Stimulated activated naive CD8-positive, alpha-beta T cell treated with anti-CD3 and anti-CD28 coated beads, Interleukin-15, Interleukin-2, amounts not matched to agents 100 ng/mL and 50 ng/mL, for 24 hours (primary cell): ENCODE data around the gene DYRK1A.

Source experiments
- H3K27ac Mint-ChIP-seq: one replicate; pipeline ENCODE4 v1.8.0; 2021; ENCODE audit warnings: mild to moderate bottlenecking, mixed read lengths
- H3K27me3 Mint-ChIP-seq: one replicate; pipeline ENCODE4 v1.8.0; 2021; ENCODE audit warnings: mixed read lengths
- H3K36me3 Mint-ChIP-seq: one replicate; pipeline ENCODE4 v1.8.0; 2021; ENCODE audit warnings: low read depth, mixed read lengths
- H3K4me1 Mint-ChIP-seq: one replicate; pipeline ENCODE4 v1.8.0; 2021; ENCODE audit warnings: low read depth, mixed read lengths
- H3K4me3 Mint-ChIP-seq: one replicate; pipeline ENCODE4 v1.8.0; 2021; ENCODE audit warnings: mild to moderate bottlenecking, mixed read lengths
- H3K9me3 Mint-ChIP-seq: one replicate; pipeline ENCODE4 v1.8.0; 2021; ENCODE audit warnings: mixed read lengths

DYRK1A gene

DNA sequence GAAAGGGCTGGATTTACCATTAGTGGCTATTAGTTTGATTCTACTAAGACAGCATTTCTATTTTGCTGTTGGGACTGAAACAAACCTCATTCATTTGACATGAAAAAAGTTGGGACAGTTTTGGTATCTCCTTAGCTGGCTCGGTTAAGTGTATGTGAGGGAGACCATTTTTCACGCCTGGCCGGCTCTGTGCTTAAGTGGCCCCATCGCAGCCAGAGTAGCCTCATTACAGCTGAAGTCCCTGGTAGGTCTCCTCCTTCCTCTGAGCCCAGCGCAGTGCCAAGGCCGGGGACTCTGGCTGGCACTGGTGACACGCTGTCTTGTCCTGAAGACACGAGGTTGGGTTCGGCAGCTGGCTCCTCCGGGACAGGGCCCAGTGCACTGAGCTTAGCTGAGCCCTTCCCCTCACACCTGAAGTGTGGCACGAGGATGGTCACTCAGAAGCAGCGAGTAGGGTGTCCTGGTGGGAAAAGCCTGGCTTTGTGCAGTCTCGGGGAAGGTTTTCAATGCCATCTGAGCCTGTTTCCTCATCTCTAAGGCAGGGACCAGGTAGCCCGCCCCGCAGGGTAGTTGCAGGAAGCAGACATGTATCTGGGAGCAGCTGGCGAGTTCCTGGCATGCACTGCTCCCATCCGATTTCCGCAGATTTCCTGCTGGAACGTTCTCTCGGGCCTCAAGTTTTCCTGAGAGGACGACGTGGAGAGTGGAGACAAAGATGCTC, 196.5 kb downstream of the DYRK1A start:
- H3K4me3 Mint-ChIP-seq = peak overlapping the region; percentile 90
- H3K27ac Mint-ChIP-seq = peak overlapping the region; percentile 89
- peaks cover 27% of the 10 kb centered on the region for H3K4me1 Mint-ChIP-seq
- H3K36me3 Mint-ChIP-seq = no peaks in the 10 kb centered on the region
- no peaks in the 10 kb centered on the region for H3K27me3 Mint-ChIP-seq
- H3K9me3 Mint-ChIP-seq = peaks cover 9% of the 10 kb centered on the region

DNA sequence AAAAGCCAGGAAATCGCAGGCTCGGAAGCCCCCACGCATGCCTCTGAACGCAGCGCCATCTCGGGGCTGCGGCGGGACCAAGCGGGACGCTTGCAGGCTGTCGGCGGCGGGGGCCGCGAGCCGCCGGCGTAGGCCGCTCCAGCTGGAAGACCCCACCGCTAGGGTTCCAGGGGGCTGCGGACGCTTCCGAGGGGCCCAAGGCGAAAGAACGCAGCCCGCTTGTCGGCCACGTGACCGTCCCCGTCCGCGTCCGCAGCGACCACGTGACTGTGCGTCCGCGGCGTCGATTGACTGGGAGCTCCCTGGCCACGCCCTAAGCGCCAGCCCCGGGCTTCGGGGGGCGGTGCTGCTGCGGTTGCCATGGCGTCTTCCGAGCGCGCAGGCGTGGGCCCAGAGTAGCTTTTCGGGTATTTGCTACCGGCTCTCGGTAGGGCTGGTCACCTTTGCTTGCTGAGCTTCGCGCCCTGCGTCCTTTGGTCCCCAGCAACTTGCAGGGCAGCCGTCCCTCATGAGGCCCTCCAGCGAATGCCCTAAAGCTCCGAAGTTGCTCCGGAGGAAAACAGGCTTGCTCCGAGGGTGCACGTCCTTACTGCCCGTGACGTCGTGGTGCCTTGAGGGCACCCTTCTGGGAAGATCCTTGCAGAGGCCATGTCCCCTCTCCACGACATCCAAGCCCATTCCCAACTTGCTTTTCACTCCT, 197.2 kb downstream of the DYRK1A start:
- Mint-ChIP-seq H3K27me3 (no peaks in the 10 kb centered on the region), H3K4me3 (peak overlapping the region; percentile 90), H3K4me1 (peaks cover 27% of the 10 kb centered on the region), H3K36me3 (no peaks in the 10 kb centered on the region), H3K27ac (peak overlapping the region; percentile 99), H3K9me3 (peaks cover 6% of the 10 kb centered on the region)

DNA sequence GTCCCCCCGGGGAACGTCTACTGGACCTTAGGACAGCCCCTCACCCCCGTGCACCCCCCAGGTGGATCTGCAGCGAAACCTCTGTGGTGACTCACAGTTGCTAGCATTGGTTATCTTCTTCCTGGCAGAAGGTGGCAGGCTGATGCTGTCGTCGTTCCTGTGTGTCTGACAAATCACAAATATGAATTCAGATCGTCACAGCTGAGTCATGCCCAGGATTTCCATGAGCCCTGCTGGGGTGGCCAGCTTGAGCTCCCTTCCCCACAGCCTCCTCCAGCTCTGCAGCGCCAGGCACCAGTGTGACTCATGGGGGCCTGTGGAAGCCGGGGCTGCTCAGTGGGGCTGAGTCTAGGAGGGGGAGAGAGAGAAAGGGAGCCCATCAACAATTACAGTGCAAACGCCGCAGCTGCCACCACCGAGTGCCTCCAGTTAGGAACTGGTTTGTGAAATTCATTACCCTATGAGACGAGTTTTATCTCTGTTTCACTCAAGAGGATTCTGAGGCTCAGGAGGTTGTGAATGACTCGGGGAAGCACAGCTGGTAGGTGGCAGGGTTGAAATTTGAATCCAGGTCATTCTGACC, 197.9 kb downstream of the DYRK1A start:
- H3K9me3 Mint-ChIP-seq = peaks cover 4% of the 10 kb centered on the region
- no peaks in the 10 kb centered on the region for H3K36me3 Mint-ChIP-seq
- peak overlapping the region; percentile 99 for H3K27ac Mint-ChIP-seq
- peak overlapping the region; percentile 90 for H3K4me3 Mint-ChIP-seq
- no peaks in the 10 kb centered on the region for H3K27me3 Mint-ChIP-seq
- peaks cover 27% of the 10 kb centered on the region for H3K4me1 Mint-ChIP-seq

DNA sequence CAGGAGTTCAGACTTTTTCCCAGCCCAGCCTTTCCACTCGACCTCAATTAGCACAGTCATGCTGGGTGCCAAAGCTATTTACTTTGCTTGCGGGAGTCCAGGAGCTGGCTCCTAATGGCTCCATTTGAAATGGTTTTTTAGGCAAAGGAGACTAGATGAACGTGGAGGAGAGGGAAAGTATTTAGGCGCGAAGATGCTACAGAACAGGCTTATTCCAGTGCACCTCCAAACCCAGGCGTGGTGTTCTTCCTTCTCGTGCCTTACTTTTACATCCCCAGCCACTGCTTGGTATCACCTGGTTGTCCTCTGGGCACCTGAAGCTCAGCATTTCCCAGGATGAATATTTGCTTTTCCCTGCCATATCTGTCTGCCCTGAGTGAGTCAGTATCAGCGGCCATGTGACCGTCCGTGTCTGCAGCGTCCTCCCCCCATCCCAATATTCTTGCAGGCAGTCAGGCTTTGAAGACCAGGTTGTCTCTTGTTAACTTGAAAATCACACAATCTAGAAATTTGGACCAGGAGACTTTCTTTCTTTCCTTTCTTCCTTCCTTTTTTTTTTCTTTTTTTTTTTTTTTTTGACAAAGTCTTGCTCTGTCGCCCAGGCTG, 198.5 kb downstream of the DYRK1A start:
- peak overlapping the region; percentile 99 for H3K27ac Mint-ChIP-seq
- H3K27me3 Mint-ChIP-seq = no peaks in the 10 kb centered on the region
- H3K4me1 Mint-ChIP-seq = peaks cover 27% of the 10 kb centered on the region
- no peaks in the 10 kb centered on the region for H3K36me3 Mint-ChIP-seq
- H3K9me3 Mint-ChIP-seq = peaks cover 4% of the 10 kb centered on the region
- H3K4me3 Mint-ChIP-seq = peak overlapping the region; percentile 90

DNA sequence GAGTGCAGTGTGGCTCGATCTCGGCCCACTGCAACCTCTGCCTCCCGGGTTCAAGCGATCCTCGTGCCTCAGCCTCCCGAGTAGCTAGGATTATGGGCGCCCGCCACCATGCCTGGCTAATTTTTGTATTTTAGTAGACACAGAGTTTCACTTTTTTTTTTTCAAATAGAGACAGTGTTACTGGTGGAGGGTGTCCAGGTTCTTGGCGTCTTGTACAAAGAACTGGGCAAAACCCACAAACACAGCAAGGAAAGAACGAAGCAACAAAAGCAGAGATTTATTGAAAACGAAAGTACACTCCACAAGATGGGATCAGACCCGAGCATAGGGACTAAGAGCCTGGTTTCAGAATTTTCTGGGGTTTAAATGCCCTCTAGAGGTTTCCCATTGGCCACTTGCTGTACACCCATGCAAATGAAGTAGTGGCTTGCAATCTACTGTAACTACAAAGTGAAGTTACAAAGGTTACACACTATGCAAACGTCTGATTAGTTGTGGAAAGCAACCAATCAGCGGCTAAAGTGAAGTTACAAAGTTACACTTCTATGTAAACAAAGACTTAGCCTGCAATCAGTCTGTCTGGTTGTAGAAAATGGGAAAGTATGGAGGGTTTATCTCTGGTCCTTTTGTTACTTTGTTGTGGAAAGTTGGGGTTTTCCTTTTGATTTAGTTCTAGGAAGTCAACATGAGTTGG, 199.1 kb downstream of the DYRK1A start:
- Mint-ChIP-seq H3K36me3 (no peaks in the 10 kb centered on the region), H3K27me3 (no peaks in the 10 kb centered on the region), H3K4me1 (peaks cover 27% of the 10 kb centered on the region), H3K9me3 (peaks cover 4% of the 10 kb centered on the region), H3K27ac (peak overlapping the region; percentile 78), H3K4me3 (no peak overlapping the region)

DNA sequence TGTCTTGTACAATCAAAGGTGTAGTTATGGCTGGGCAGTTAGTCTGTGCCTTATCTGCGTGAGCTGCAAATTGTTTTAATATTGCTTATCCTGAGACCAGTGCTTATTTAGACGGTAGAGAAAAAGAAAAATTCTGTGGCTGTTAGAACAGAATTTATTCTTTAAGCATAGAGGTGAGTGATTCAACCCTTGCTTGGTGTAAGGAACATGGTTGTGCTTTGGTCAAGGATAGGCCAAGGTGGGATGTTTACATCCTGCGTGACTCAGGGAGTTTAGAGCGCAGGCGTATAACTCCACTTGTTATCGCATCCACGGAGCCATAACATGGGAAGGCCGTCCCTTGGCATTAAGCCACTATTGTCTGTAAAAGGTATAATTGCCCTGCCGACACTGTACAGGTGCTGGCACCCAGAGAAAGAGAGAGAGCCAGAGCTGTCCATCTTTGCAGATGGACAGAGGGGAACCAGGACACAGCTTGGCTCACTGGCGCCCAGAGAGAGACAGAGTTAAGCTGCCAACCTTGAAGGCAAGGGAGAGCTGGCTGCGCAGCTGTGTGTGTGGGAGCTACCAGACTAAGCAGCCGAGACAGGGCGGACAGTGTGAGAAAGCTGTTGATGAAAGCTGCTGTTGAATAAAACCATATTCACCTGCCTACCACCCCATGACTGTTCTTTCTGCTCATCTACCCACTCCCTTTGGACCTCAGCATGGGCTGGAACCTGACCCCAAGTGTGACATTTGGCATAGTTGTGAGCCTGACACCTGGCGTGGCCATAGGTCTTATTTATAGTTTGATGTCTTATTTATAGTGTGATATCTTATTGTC, 200.4 kb downstream of the DYRK1A start:
- H3K36me3 Mint-ChIP-seq = no peaks in the 10 kb centered on the region
- peaks cover 5% of the 10 kb centered on the region for H3K27me3 Mint-ChIP-seq
- H3K4me3 Mint-ChIP-seq = no peak overlapping the region
- H3K9me3 Mint-ChIP-seq = no peaks in the 10 kb centered on the region
- H3K27ac Mint-ChIP-seq = no peak overlapping the region
- peaks cover 27% of the 10 kb centered on the region for H3K4me1 Mint-ChIP-seq

DNA sequence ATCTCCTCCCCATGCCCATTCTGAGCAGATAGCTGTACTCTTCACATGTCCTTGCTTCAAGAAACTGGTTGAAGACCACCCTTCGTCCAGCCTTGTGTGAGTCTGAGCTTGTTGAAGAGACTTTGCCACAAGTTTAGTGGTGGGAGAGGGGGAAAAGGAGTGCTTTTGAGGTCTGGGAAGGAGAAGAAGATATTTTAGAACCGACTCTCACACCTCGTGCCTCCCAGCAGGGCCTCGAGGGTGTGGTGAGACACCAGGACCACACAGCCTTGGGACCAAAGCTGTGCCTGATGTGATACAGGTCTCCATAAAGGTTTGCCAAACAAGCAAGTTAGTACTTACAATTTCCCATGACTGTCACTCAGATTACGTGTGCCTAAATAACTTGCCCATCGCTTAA, 201.8 kb downstream of the DYRK1A start:
- Mint-ChIP-seq H3K27me3 (peaks cover 5% of the 10 kb centered on the region), H3K36me3 (no peaks in the 10 kb centered on the region), H3K4me1 (peaks cover 19% of the 10 kb centered on the region), H3K27ac (no peak overlapping the region), H3K4me3 (no peak overlapping the region), H3K9me3 (no peaks in the 10 kb centered on the region)

DNA sequence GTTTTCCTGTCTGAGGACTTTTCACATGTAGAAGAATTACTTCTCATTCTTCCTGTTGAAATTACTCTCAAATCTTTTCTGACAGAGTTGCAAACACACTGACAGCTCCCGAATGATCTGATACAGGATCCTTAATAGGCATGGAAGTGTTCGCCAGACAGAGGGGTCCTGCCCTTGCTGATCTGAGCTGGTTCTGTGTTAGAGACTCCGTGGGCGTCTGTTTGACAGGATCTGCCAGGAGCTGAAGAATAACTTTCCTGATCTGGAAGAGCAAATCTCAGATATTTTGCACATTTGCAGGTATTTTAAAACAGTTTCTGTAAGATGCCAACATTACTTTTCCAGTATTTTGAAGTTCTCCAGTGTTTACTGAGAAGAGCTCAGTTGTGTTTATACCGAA, 202.3 kb downstream of the DYRK1A start:
- H3K9me3 Mint-ChIP-seq = no peaks in the 10 kb centered on the region
- H3K4me1 Mint-ChIP-seq = peaks cover 19% of the 10 kb centered on the region
- H3K27ac Mint-ChIP-seq = no peak overlapping the region
- H3K27me3 Mint-ChIP-seq = peaks cover 5% of the 10 kb centered on the region
- no peak overlapping the region for H3K4me3 Mint-ChIP-seq
- H3K36me3 Mint-ChIP-seq = no peaks in the 10 kb centered on the region

DNA sequence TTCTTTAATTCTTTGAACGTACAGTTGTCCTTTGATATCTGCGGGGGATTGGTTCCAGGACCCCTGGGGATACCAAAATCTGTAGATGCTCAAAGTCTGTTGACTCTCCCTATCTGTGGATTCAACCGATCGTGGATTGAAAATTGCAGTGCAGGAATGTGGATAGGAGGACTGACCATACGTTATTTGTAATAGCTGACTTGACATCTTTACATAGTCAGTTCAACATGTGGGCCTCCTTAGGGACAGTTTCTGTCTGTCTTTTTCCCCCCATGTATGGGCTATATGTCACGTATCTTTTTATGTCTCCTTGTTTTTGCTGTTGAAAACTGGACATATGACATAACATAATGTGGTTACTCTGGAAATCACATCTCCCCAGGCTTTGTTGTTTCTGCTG, 204.9 kb downstream of the DYRK1A start:
- H3K27ac Mint-ChIP-seq = no peak overlapping the region
- peaks cover 5% of the 10 kb centered on the region for H3K27me3 Mint-ChIP-seq
- no peaks in the 10 kb centered on the region for H3K36me3 Mint-ChIP-seq
- no peak overlapping the region for H3K4me3 Mint-ChIP-seq
- H3K4me1 Mint-ChIP-seq = no peaks in the 10 kb centered on the region
- no peaks in the 10 kb centered on the region for H3K9me3 Mint-ChIP-seq

DNA sequence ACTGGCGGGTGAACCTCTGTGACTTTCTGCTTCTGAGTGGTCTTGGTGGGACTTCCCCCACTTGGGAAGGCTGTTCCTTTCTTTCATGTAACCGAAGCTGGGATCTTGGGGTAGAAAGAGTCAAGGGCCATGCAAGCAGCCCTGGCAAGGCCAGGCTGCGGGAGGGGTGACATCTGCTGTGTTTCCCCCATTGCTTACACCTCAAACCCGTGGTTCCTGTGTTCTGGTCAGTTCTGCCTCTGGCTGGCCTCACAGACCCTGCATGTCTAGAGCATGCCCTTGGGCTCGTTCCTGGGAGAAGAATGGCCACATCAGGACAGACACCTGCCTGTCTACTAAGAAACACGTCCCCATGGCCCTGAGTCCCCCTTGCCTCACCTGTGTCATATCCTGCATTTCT, 207.7 kb downstream of the DYRK1A start:
- Mint-ChIP-seq H3K4me1 (no peaks in the 10 kb centered on the region), H3K9me3 (peaks cover 6% of the 10 kb centered on the region), H3K4me3 (no peak overlapping the region), H3K27me3 (peaks cover 5% of the 10 kb centered on the region), H3K36me3 (no peaks in the 10 kb centered on the region), H3K27ac (no peak overlapping the region)

DNA sequence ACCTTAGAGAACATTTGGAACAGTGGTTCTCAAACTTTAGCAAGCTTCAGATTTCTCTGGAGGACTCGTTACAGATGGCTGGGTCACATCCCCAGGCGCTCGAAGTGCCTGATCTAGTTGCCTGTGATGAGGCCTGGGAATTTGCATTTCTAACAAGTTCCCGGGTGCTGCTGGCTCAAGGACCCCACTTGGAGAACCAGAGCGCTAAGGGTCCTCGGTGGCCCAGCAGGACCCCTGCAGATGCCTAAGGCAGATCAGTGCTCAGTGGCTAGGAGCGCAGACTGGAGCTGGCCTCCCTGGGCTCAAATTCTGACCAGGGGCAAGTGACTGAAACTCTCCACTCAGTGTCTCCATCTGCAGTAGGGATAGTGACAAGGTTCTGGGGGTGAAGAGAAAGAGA, 208.2 kb downstream of the DYRK1A start:
- no peaks in the 10 kb centered on the region for H3K36me3 Mint-ChIP-seq
- no peaks in the 10 kb centered on the region for H3K4me1 Mint-ChIP-seq
- H3K9me3 Mint-ChIP-seq = peaks cover 10% of the 10 kb centered on the region
- no peak overlapping the region for H3K27ac Mint-ChIP-seq
- peaks cover 5% of the 10 kb centered on the region for H3K27me3 Mint-ChIP-seq
- no peak overlapping the region for H3K4me3 Mint-ChIP-seq

DNA sequence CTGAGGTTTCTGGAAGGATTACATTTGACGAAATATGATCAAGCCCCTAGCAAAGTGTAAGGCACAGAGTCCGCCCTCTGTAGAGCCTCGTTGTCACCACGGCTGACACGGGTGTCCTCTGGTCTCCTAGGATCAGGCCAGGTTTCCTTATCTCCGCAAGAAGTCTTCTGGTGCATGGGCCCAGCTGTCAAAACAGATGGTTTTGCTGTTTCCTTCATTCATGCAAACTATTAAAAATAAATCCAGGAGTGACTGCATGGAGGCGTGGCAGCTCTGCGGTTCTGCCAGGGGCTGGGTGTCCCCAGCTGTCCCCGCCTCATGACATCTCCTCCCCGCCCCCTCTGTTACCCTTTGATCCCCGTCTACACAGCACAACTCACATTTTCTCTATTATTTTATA, 209.0 kb downstream of the DYRK1A start:
- peaks cover 5% of the 10 kb centered on the region for H3K27me3 Mint-ChIP-seq
- no peak overlapping the region for H3K27ac Mint-ChIP-seq
- no peak overlapping the region for H3K4me3 Mint-ChIP-seq
- peaks cover 10% of the 10 kb centered on the region for H3K9me3 Mint-ChIP-seq
- H3K36me3 Mint-ChIP-seq = no peaks in the 10 kb centered on the region
- no peaks in the 10 kb centered on the region for H3K4me1 Mint-ChIP-seq
